Astrocyte (in vitro differentiated cells and primary cell): ENCODE measurements around the gene SETMAR.
"Not testable (repeated sequence)": the region's sequence is repeated elsewhere in the genome, so short reads cannot be mapped to it uniquely, and the experiment has no call there.

Experiments
- CTCF ChIP-seq: IDR thresholded peaks from 2 replicates; pipeline ENCODE4 v1.5.1; 2011; ENCODE audit warnings: low read depth, mild to moderate bottlenecking, inconsistent platforms, low read length, moderate library complexity; ENCODE audit not compliant: insufficient read depth
- EZH2 ChIP-seq: IDR thresholded peaks from 2 replicates; pipeline ENCODE4 v1.6.1; 2012; ENCODE audit warnings: mild to moderate bottlenecking, low read length, inconsistent platforms; ENCODE audit not compliant: insufficient read depth

GRCh38 chr3:4329806-4330205 is 26.6 kb downstream of the SETMAR start:
- not testable (repeated sequence) for TF ChIP-seq CTCF, EZH2
